Stimulated activated CD8-positive, alpha-beta memory T cell treated with anti-CD3 and anti-CD28 coated beads, Interleukin-4, amount 100 ng/mL, for 24 hours (primary cell): Measurements from ENCODE around the gene SULT6B1.

Experiments used
- DNase-seq: peaks from one replicate; pipeline ENCODE4 v3.0.0-alpha.2; 2020; ENCODE audit warnings: low read depth

SULT6B1 gene

GRCh38 chr2:37148325-37148724 is 40.1 kb downstream of the SULT6B1 start:
- no peak for DNase-seq

GRCh38 chr2:37146062-37146461 is 42.4 kb downstream of the SULT6B1 start:
- no peak for DNase-seq

GRCh38 chr2:37143974-37144373 is 44.5 kb downstream of the SULT6B1 start:
- DNase-seq: no peak

GRCh38 chr2:37142546-37142945 is 45.9 kb downstream of the SULT6B1 start:
- no peak for DNase-seq

- no peak for DNase-seq
Measured at GRCh38 chr2:37132914-37133313, 55.6 kb downstream of the SULT6B1 start.

- no peak for DNase-seq
Measured at GRCh38 chr2:37125416-37125815, 63.1 kb downstream of the SULT6B1 start.

- DNase-seq: no peak
Measured at GRCh38 chr2:37119157-37119556, 69.3 kb downstream of the SULT6B1 start.
